GM21515 (cell line): ENCODE data around the gene RSAD1.

Source experiments
- ATAC-seq: cut with Tn5 transposase; IDR thresholded peaks from one replicate; pipeline ENCODE4 v1.9.1; 2021; ENCODE audit not compliant: unreplicated experiment

RSAD1 gene

GRCh38 chr17:50517011-50517410, 38.4 kb downstream of the RSAD1 start:
- no peak for ATAC-seq

- ATAC-seq: no peak
These were observed 39.1 kb downstream of the RSAD1 start for GRCh38 chr17:50517504-50518383.

GRCh38 chr17:50518384-50519023, 39.8 kb downstream of the RSAD1 start:
- ATAC-seq: no peak

- ATAC-seq: no peak
These were observed 40.6 kb downstream of the RSAD1 start for GRCh38 chr17:50519141-50519834.

GRCh38 chr17:50520483-50520882, 41.8 kb downstream of the RSAD1 start:
- no peak for ATAC-seq

GRCh38 chr17:50521514-50521913, 42.9 kb downstream of the RSAD1 start:
- ATAC-seq: no peak

- ATAC-seq: no peak
These were observed 44.1 kb downstream of the RSAD1 start for GRCh38 chr17:50522766-50523165.

GRCh38 chr17:50523208-50523607, 44.5 kb downstream of the RSAD1 start:
- ATAC-seq: no peak

GRCh38 chr17:50524838-50525237, 46.2 kb downstream of the RSAD1 start:
- no peak for ATAC-seq

GRCh38 chr17:50527155-50527762, 48.6 kb downstream of the RSAD1 start:
- no peak for ATAC-seq

- no peak for ATAC-seq
These were observed 49.4 kb downstream of the RSAD1 start for GRCh38 chr17:50527949-50528474.

GRCh38 chr17:50529849-50530248, 51.2 kb downstream of the RSAD1 start:
- no peak for ATAC-seq

GRCh38 chr17:50531428-50532025, 52.9 kb downstream of the RSAD1 start:
- ATAC-seq: no peak

- ATAC-seq: no peak
These were observed 53.9 kb downstream of the RSAD1 start, which contains the start of gene EPN3 for GRCh38 chr17:50532452-50533024. TSS of gene EPN3 (plus strand) at chr17:50532735. CDS start at chr17:50536557, 3,822 bp downstream.

GRCh38 chr17:50533185-50533584, 54.5 kb downstream of the RSAD1 start:
- no peak for ATAC-seq

- no peak for ATAC-seq
These were observed 55.1 kb downstream of the RSAD1 start for GRCh38 chr17:50533720-50534148.

- ATAC-seq: no peak
These were observed 55.7 kb downstream of the RSAD1 start for GRCh38 chr17:50534222-50534978.

- ATAC-seq: no peak
These were observed 56.3 kb downstream of the RSAD1 start for GRCh38 chr17:50534979-50535326.

- ATAC-seq: no peak
These were observed 56.7 kb downstream of the RSAD1 start for GRCh38 chr17:50535407-50535806.
